Panc1 (cell line): ENCODE measurements around the gene SCN1B. TPM values are rescaled to one million over a fixed set of nuclear protein-coding genes. Genes with fewer than 3 reads are reported as not detected.

Experiments used
- ATAC-seq: fragments of 200-7000 bp; cut with Tn5 transposase; 2 replicates; pipeline ENCODE4 v1.9.1; 2020; ENCODE audit warnings: mild to moderate bottlenecking, moderate library complexity
- BruUV-seq: library from RNA; stranded (reverse); fragments of 400-500 nt; replicated peaks from 2 replicates; lab custom pipeline; 2021; lab: Mats Ljungman, UMichigan
- CTCF ChIA-PET: fragments of 300-600 bp; sonication (Branson Sonifier 250); formaldehyde crosslinking; loops from one replicate; lab custom pipeline; 2022; ENCODE audit warnings: antibody characterized with exemption; lab: Charles Lee
- POLR2A ChIA-PET: fragments of 300-600 bp; sonication (Branson Sonifier 250); formaldehyde crosslinking; loops from one replicate; lab custom pipeline; 2022; ENCODE audit warnings: antibody characterized with exemption; lab: Charles Lee
- DNase-seq: peaks from one replicate; pipeline ENCODE4 v3.0.0-alpha.2; 2010; ENCODE audit warnings: low read depth, low spot score
- H3K27ac ChIP-seq: 2 replicates; pipeline ENCODE4 v1.5.1; 2011; ENCODE audit warnings: mild to moderate bottlenecking, low read length, inconsistent platforms
- H3K27me3 ChIP-seq: fragments of 200-500 bp; sonication (Bioruptor generic); 2 replicates; pipeline ENCODE4 v1.6.0; 2014; ENCODE audit warnings: low read length, inconsistent platforms; ENCODE audit not compliant: control insufficient read depth, insufficient read depth
- H3K36me3 ChIP-seq: fragments of 200-500 bp; sonication (Bioruptor generic); 2 replicates; pipeline ENCODE4 v1.5.1; 2014; ENCODE audit warnings: inconsistent platforms, mild to moderate bottlenecking, low read length, moderate library complexity; ENCODE audit not compliant: control insufficient read depth, insufficient read depth
- H3K4me1 ChIP-seq: 2 replicates; pipeline ENCODE4 v1.5.1; 2011; ENCODE audit warnings: inconsistent platforms, mild to moderate bottlenecking, low read length, moderate library complexity; ENCODE audit not compliant: control insufficient read depth, insufficient read depth
- H3K4me3 ChIP-seq, 2 experiments: 2 replicates each; pipeline ENCODE4 v1.5.1; 2011 to 2012; ENCODE audit warnings: low read depth in 2 of 2, low read length in 2 of 2, mild to moderate bottlenecking in 2 of 2, inconsistent platforms in 1 of 2, moderate library complexity in 1 of 2
- H3K9me3 ChIP-seq: fragments of 200-500 bp; sonication (Bioruptor generic); 2 replicates; pipeline ENCODE4 v1.5.1; 2014; ENCODE audit warnings: low read depth, mild to moderate bottlenecking, inconsistent platforms, low read length, moderate library complexity; ENCODE audit not compliant: control insufficient read depth, insufficient read depth
- POLR2AphosphoS5 ChIP-seq: IDR thresholded peaks from 2 replicates; pipeline ENCODE4 v1.6.1; 2012; ENCODE audit warnings: mild to moderate bottlenecking, low read depth, low read length, moderate library complexity
- SIN3A ChIP-seq: IDR thresholded peaks from 2 replicates; pipeline ENCODE4 v1.6.1; 2012; ENCODE audit warnings: low read depth, mild to moderate bottlenecking, low read length, moderate library complexity, borderline replicate concordance; ENCODE audit not compliant: insufficient read depth
- TCF7L2 ChIP-seq: IDR thresholded peaks from 2 replicates; pipeline ENCODE4 v1.6.1; 2011; ENCODE audit warnings: mild to moderate bottlenecking, low read depth, low read length, inconsistent platforms
- in situ Hi-C: cut with HindIII; loops from 2 replicates; pipeline ENCODE4 v1.10.0; 2016; ENCODE audit warnings: low sequenced_read_pairs, low pct_unique_long_range_greater_than_20kb
- intact Hi-C: fragments of 100-400 bp; cut with micrococcal nuclease; formaldehyde crosslinking; loops from one replicate; pipeline ENCODE4 v1.10.0; 2022; ENCODE audit not compliant: unreplicated experiment
- total RNA-seq: library from RNA; stranded (reverse); gene quantifications from one replicate; pipeline ENCODE4 v1.2.1, GENCODE V29; 2021; ENCODE audit not compliant: unreplicated experiment
- TF ChIP-seq, protein P1 (sequence below), 2 experiments: IDR thresholded peaks; 2 replicates each; pipeline ENCODE4 v1.6.1; 2011 to 2012; ENCODE audit warnings: low read depth in 2 of 2, control low read depth in 1 of 2, low read length in 1 of 2, mild to moderate bottlenecking in 1 of 2, moderate library complexity in 1 of 2; ENCODE audit not compliant: insufficient read depth in 1 of 2
- TF ChIP-seq, protein P2 (sequence below): fragments of 450-650 bp; IDR thresholded peaks from 2 replicates; pipeline ENCODE4 v1.5.1; 2017; ENCODE audit warnings: mild to moderate bottlenecking

Gene SCN1B
- total RNA-seq, 1 experiment from 2014 or later = 4.6 TPM

DNA sequence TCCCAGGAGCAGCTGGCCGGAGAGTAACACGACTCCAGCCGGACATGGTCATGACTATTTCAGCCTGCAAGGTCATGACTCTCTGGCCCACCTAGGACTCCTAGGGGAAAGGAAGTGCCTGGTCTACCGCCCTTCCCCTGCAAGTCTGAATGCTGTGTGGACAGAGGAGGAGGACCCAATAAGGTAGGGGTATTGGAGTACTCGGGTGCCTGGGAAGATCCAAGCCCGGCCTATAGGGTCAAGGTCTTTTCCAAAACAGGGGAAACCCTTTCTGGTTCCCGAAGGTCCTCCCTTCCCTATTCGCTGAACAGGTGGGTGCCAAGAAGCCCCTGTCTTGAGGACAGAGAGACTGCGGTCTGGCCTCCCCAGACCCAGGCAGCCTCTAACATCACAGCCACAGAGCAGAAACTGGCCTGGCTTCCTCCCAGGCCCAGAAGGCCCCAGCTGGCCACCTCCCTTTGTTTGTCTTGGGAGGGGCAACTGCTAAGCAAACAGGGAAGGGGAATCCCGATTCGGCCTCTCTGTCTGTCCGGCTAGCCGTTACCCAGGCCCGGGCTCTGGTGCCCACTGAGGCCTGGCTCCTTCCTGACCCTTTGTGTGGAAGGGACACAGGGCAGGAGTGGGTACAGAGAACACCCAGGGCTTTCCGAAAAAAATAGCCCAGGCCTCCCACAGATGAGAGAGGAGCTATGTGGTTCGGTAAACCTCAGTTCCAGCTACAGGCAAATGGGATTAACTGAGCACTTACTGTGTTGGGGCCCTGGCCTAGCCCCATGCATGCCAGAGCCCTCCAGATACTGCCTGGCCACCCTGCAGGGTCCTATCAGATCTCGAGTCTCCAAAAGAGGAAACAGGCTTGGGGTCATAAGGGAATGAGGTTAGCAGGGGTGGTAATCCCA lies 35.4 kb upstream of the SCN1B start:
- peak overlapping the region; percentile 55 for H3K27ac ChIP-seq
- CTCF ChIA-PET = interaction anchor here (0.6 kb wide), 1 partner anchor 146 kb away, joined by 14 read pairs; no protein-coding TSS in a partner anchor
- TF ChIP-seq, protein P1, sequence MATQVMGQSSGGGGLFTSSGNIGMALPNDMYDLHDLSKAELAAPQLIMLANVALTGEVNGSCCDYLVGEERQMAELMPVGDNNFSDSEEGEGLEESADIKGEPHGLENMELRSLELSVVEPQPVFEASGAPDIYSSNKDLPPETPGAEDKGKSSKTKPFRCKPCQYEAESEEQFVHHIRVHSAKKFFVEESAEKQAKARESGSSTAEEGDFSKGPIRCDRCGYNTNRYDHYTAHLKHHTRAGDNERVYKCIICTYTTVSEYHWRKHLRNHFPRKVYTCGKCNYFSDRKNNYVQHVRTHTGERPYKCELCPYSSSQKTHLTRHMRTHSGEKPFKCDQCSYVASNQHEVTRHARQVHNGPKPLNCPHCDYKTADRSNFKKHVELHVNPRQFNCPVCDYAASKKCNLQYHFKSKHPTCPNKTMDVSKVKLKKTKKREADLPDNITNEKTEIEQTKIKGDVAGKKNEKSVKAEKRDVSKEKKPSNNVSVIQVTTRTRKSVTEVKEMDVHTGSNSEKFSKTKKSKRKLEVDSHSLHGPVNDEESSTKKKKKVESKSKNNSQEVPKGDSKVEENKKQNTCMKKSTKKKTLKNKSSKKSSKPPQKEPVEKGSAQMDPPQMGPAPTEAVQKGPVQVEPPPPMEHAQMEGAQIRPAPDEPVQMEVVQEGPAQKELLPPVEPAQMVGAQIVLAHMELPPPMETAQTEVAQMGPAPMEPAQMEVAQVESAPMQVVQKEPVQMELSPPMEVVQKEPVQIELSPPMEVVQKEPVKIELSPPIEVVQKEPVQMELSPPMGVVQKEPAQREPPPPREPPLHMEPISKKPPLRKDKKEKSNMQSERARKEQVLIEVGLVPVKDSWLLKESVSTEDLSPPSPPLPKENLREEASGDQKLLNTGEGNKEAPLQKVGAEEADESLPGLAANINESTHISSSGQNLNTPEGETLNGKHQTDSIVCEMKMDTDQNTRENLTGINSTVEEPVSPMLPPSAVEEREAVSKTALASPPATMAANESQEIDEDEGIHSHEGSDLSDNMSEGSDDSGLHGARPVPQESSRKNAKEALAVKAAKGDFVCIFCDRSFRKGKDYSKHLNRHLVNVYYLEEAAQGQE (IDR thresholded peaks at IDR 0.05; ENCODE audit: insufficient read depth in 1 of 2, low read depth in 2 of 2, low read length in 1 of 2) = no peak
- TF ChIP-seq, protein P2, sequence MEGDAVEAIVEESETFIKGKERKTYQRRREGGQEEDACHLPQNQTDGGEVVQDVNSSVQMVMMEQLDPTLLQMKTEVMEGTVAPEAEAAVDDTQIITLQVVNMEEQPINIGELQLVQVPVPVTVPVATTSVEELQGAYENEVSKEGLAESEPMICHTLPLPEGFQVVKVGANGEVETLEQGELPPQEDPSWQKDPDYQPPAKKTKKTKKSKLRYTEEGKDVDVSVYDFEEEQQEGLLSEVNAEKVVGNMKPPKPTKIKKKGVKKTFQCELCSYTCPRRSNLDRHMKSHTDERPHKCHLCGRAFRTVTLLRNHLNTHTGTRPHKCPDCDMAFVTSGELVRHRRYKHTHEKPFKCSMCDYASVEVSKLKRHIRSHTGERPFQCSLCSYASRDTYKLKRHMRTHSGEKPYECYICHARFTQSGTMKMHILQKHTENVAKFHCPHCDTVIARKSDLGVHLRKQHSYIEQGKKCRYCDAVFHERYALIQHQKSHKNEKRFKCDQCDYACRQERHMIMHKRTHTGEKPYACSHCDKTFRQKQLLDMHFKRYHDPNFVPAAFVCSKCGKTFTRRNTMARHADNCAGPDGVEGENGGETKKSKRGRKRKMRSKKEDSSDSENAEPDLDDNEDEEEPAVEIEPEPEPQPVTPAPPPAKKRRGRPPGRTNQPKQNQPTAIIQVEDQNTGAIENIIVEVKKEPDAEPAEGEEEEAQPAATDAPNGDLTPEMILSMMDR = no peak
- TF ChIP-seq POLR2AphosphoS5 (no peak; the same call in 1 of the 2 replicates), TCF7L2 (no peak), SIN3A (no peak)
- in situ Hi-C loops = no loop called here
- peaks cover 26% of the 10 kb centered on the region for H3K4me1 ChIP-seq
- ATAC-seq (peak; percentile 81), DNase-seq (no peak)
- intact Hi-C loops = no loop called here
- POLR2A ChIA-PET = interaction anchor here (0.6 kb wide), 3 partner anchors 9 to 236 kb away, joined by 4 to 13 read pairs (median 10); no protein-coding TSS in a partner anchor
- H3K9me3 ChIP-seq = no peaks in the 10 kb centered on the region
- no TSS peak for BruUV-seq
- no peak overlapping the region for H3K4me3 ChIP-seq
- no peaks in the 10 kb centered on the region for H3K27me3 ChIP-seq
- H3K36me3 ChIP-seq = no peaks in the 10 kb centered on the region

DNA sequence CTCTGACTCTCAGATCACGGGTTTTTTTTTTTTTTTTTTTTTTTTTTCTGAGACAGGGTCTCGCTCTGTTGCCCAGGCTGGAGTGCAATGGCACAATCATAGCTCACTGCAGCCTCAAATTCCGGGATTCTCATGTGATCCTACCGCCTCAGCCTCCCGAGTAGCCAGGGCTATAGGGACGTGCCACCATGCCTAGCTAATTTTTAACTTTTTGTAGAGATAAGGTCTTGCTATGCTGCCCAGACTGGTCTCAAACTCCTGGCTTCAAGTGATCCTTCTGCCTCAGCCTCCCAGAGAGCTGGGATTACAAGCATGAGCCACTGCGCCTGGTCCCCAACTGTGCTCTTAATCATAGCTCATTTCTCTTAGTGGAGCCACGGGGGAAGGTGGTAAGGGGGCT lies 34.7 kb upstream of the SCN1B start:
- no peak for ATAC-seq
- BruUV-seq = no TSS peak
- no peak for DNase-seq

More for the DNA sequence above, 34.7 kb upstream of the SCN1B start:
- intact Hi-C loops = no loop called here
- in situ Hi-C loops = no loop called here
- H3K36me3 ChIP-seq = no peaks in the 10 kb centered on the region
- H3K27me3 ChIP-seq = no peaks in the 10 kb centered on the region
- peak overlapping the region; percentile 55 for H3K27ac ChIP-seq
- peaks cover 26% of the 10 kb centered on the region for H3K4me1 ChIP-seq
- TF ChIP-seq, protein P2 = no peak
- TF ChIP-seq, protein P1 (IDR thresholded peaks at IDR 0.05; ENCODE audit: insufficient read depth in 1 of 2, low read depth in 2 of 2, low read length in 1 of 2) = no peak
- no peak for TF ChIP-seq POLR2AphosphoS5
- no peaks in the 10 kb centered on the region for H3K9me3 ChIP-seq
- no peak overlapping the region for H3K4me3 ChIP-seq
- CTCF ChIA-PET = interaction anchor here (0.6 kb wide), 1 partner anchor 146 kb away, joined by 14 read pairs; no protein-coding TSS in a partner anchor
- POLR2A ChIA-PET = interaction anchor here (0.6 kb wide), 3 partner anchors 8 to 236 kb away, joined by 4 to 13 read pairs (median 10); no protein-coding TSS in a partner anchor
